ENCODE results near the gene COPS7B.
A peak's percentile ranks its signal among the peaks of the same experiment; 100 is the strongest.
"Not testable (repeated sequence)": the region's sequence is repeated elsewhere in the genome, so short reads cannot be mapped to it uniquely, and the experiment has no call there.

COPS7B gene
- 3.8 to 27.2 (median 13.0) reads per million in 18 experiments for total RNA-seq

DNA sequence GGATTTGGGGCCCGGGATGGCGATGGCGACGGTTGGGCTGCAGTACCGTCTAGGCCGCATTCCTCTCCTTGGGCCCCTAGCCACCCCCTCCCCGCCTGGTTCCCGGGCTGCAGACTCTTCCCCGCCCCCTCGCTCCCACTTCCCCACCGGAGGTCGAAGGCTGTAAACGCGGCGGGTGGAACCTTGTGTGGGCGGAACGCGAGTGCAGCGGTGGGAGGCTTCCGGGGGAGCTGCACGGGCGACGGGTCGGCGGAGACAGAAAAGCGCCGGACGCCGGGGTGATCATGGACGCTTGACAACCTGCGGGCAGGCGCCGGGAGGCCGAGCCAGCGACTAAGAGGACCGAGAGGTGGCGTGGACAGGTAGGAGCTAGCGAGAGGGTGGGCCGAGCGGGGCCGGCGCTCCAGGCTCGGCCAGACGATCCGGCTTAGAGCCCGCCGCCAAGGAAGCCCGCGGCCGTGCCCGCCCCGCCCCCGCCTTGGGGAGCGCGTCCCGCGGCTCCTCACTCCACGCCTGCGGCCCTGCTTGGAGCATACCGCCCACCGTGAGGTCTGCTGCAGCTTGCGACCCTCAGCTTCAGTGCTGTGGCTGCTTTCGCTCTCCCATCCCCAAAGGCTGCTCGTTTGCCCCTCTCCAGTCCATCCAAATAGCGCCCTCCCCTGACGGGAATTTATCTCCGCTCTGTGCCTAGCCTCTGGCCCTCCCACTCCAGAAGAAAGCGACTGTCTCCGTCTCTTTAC lies at the start of gene COPS7B:
TSS of gene COPS7B (plus strand) at position 269 of the 740 bp plus-strand sequence. CDS start 2,126 bp downstream, outside the sequence.
- peak; percentile 83 for DNase-seq

DNA sequence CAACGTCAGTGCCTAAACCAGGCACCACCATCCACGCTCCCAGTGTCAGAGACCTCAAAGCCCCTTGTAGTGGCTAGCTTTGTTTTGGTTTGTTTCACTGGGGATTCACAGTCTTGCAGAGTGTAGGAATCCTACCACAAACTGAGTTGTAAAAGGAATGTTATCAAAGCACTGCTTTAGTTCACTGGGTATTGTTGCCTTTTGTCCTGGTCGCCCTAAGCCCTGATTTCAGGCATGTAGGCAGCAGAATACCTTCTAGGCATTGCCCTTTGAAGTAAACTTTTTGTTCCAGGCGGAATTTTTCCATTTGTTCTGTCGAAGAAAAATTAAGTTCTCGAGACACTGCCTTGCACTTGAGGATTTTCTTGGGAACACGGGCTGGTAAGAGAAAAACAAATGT lies 48.5 kb upstream of the COPS7B start:
- no peak for DNase-seq

GRCh38 chr2:231743376-231744116 lies 42.7 kb upstream of the COPS7B start:
- no peak for DNase-seq

- no peak for DNase-seq
These were observed 40.8 kb upstream of the COPS7B start for GRCh38 chr2:231745303-231746038.

DNA sequence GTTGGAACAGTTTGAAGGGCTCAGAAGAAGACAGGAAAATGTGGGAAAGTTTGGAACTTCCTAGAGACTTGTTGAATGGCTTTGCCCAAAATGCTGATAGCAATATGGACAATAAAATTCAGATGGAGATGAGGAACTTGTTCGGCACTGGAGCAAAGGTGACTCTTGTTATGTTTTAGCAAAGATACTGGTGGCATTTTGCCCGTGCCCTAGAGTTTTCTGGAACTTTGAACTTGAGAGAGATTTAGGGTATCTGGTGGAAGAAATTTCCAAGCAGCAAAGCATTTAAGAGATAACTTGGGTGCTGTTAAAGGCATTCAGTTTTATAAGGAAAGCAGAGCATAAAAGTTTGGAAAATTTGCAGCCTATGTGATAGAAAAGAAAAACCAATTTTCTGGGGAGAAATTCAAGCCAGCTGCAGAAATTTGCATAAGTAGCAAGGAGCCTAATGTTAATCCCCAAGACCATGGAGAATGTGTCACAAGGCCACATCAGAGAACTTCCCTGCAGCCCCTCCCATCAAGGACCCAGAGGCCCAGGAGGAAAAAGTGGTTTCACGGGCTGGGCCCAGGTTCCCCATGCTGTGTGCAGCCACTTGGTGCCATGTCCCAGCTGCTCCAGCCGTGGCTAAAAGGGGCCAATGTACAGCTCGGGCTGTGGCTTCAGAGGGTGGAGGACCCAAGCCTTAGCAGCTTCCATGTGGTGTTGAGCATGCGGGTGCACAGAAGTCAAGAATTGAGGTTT lies 37.9 kb upstream of the COPS7B start:
- DNase-seq: not testable (repeated sequence)

DNA sequence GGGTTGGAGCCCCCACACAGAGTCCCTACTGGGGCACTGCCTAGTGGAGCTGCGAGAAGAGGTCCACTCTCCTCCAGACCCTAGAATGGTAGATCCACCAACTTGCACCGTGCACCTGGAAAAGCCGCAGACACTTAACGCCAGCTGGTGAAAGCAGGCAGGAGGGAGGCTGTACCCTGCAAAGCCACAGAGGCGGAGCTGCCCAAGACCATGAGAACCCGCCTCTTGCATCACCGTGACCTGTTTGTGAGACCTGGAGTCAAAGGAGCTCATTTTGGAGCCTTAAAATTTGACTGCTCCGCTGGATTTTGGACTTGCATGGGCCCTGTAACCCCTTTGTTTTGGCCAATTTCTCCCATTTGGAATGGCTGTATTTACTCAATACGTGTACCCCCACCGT lies 37.2 kb upstream of the COPS7B start:
- not testable (repeated sequence) for DNase-seq

DNA sequence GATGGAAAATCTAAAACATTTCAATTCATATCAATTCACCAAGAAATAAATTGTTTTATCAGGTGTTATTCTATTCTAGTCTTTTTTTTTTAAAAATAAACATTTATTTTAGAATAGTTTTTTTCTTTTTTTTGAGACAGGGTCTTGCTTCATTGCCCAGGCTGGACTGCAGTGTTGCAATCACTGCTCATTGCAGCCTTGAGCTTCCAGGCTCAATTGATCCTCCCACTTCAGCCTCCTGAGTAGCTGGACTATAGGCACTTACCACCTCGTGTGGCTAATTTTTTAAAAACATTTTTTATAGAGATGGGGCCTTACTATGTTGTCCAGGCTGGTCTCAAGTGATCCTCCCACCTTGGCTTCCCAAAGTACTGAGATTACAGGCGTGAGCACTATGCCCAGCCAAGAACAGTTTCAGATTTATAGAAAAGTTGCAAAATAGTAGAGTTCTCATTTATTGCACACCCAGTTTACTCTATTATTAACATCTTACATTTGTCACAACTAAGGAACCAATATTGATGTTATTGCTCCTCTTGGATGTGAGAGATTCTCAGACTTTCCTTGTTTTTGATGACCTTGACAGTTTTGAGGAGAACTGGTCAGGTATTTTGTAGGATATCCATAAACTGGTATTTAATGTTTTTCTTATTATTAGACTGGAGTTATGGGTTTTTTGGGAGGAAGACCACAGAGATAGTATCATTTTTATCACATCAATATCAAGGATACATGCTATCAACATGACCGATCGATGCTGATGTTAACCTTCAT lies 35.0 kb upstream of the COPS7B start:
- no peak for DNase-seq

GRCh38 chr2:231752061-231752460 lies 34.2 kb upstream of the COPS7B start:
- no peak for DNase-seq

DNA sequence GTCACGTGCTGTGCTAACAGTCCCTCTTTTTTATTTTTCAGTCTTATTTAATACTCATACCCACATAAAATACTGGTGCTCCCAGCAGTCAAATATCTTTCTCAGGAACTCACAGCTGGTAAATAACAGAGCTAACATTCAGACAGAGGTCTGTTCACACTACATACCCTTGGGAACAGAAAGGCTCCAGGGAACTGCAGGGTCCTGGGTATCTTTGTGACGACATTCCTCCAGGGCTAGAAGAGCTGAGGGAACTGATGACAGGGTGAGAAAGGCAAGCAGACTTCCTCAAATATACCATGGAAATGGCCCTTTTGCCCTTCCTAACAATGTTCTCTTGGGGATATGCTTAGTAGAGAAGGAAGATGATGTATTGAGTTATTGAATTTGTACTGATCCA lies 24.5 kb upstream of the COPS7B start:
- DNase-seq: no peak

GRCh38 chr2:231764124-231764523 lies 22.1 kb upstream of the COPS7B start:
- no peak for DNase-seq

GRCh38 chr2:231764760-231765159 lies 21.5 kb upstream of the COPS7B start:
- no peak for DNase-seq

GRCh38 chr2:231765496-231765929 lies 20.7 kb upstream of the COPS7B start:
- no peak for DNase-seq

- peak; percentile 14 to 20 for DNase-seq
These were observed 16.8 kb upstream of the COPS7B start for GRCh38 chr2:231769170-231770136.

DNA sequence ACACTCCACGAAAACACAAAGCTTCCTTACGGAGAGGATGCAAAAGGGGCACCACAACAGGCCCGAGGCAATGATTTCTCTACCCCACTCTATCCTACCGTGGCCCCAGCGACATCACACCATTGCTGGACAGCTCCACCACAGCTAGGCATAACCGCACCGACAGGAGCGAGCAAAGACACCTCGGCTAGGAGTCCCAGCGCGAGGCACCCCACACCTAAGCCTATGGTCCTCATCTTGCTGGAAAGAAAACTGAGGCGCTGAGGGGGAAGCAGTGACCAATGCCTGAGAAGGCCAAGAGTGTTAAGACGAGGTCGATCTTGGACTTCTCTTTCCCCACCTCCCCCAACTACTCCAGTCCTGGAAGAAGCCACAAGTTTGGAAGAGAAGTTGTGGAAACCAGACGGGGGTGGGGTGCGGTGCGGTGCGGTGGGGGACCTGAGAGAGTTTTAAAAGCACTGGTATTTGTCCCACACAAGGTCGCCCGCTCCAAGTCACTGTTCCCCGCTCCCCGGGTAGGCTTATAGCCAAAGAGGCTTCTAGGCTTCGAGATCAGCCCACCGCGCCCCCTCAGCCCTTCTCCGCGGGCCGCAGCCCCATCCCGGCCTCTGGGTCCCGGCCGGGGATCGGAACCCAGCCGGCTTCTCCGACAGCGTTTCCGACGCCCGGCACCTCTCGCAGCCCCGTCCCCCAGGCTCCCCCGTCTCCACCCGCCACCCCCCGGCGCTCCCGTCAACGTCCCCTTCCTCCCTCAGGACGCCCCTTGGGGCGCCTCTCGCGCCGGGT lies 5.9 kb upstream of the COPS7B start:
- peak in 1 of 2 donors; percentile 1 for DNase-seq

DNA sequence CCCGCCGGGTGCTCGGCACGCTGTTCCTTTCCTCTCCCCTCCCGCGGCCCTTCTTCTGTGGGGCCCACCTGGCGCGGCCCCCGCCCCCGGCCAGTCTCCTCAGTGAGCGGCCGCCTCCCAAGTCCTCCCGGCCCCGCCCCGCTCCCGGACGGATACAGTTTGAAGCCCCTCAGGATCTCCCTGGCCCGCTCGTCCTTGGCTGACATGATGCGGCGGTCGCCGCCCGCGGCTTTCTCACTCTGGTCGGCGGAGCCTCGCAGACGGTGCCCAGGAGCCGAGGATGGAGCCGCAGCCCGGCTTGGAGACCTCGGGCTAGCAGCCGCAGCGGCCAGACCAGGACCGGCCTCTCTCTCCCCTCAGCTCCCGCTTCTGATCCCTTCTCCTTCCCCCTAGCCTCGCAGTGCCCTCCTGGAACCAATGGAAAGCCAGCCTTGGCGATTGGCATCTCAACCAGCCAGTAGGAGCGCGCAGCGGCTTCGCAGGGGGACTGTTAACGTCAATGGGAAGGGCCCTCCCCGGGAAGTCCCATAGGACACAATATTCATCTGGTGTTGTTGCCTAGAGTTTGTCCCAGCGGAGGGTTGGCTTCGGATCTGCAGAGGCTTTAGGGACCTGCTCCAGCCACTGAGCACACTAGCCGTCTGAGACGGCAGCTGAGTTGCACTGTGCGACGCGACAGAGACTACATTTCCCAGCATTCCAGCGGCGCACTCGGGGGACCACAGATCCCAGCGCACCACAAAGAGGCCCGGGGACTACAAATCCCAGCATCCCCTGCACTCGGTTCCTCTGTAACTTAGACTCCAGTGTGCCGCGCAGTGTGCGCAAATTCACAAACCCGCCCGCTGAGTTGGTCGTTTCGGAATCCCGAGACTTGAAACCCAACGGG lies 5.1 kb upstream of the COPS7B start, which contains the start of gene PDE6D:
TSS of gene PDE6D (minus strand) at position 374 of the 889 bp plus-strand sequence. CDS start at position 206, 168 bp downstream.
- peak; percentile 99 to 100 for DNase-seq

DNA sequence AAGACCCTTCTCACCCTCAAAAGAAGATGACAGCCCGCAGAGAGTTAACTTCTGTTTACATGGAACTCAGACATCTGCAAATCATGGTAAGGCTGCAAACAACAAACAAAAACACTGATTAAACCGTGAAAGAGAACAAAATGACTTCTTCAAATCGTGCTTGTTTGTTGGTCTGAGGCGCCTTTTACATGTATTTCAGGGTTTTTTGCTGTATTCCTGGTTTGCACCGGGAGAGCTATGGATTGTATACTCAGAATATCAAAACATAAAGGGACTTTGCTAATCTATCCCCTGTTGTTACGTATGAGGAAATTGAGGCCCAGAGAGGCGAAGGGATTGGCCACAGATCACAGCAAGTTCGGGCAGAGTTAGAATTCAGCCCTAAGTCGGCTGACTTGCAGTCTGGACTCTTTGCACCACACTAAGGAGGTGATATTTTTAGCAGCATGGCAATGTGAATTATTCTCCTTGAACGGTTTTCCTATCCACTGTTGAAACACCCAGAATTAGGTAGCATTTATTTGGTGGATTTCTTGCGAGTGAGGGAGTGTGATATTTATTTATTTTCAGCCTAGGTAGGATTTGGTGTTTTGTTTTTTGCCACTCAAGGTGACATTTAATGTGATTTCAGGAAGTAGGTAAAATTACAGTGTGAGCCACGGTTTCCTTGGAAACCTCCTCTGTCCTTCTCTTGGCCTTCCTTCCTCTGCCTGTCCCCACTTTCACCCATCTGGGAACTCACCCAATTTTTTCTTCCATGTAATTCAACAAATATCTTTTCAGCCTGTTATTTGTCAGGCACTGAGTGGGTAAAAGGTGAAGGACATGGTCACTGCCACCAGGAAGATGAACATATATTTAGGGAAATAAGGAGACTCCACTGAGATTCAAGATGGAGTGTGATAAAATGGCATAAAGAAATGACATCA lies 4.2 kb upstream of the COPS7B start:
- DNase-seq: peak; percentile 51 to 62

- no peak for DNase-seq
These were observed 832 bp upstream of the COPS7B start for GRCh38 chr2:231785413-231785812.
